Urinary bladder (tissue), 4 donors: Measurements from ENCODE around the gene ANKRD13A. TPM values are rescaled to one million over a fixed set of nuclear protein-coding genes. Genes with fewer than 3 reads are reported as not detected.
"Not testable (repeated sequence)": the region's sequence is repeated elsewhere in the genome, so short reads cannot be mapped to it uniquely, and the experiment has no call there.

Experiments
- DNase-seq: peaks from one replicate; pipeline ENCODE4 v3.0.0-alpha.2; 2015; ENCODE audit errors: extremely low spot score
- H3K27ac ChIP-seq: one replicate; pipeline ENCODE4 v1.5.1; 2013; ENCODE audit warnings: low read depth, mild to moderate bottlenecking, moderate library complexity
- H3K36me3 ChIP-seq: one replicate; pipeline ENCODE4 v1.6.1; 2013; ENCODE audit warnings: mild to moderate bottlenecking, moderate library complexity; ENCODE audit not compliant: insufficient read depth
- H3K4me1 ChIP-seq: one replicate; pipeline ENCODE4 v1.6.1; 2013; ENCODE audit warnings: mild to moderate bottlenecking, moderate library complexity; ENCODE audit not compliant: insufficient read depth
- H3K4me3 ChIP-seq: one replicate; pipeline ENCODE4 v1.5.1; 2013; ENCODE audit warnings: low read depth, low read length
- WGBS: extraction: QIAGEN DNeasy Blood & Tissue Kit; methylation state at CpG from one replicate; pipeline ENCODE4 v1.1.7; 2013; 5-methylcytosine and 5-hydroxymethylcytosine counted together
- polyA plus RNA-seq: library from polyadenylated mRNA; stranded (reverse); fragments of 200-250 nt; gene quantifications from one replicate; pipeline ENCODE4 v1.2.3, GENCODE V29; 2013
- total RNA-seq: library from RNA; depleted of rRNA; stranded (reverse); fragments of >200 nt; gene quantifications from one replicate; pipeline ENCODE4 v1.2.3, GENCODE V29; 2014
- donor health status: healthy with polysubstance abuse.
- donor health status: healthy.

The ANKRD13A gene
- total and polyA plus RNA-seq, 2 donors: 40.4 to 63.4 TPM

DNA sequence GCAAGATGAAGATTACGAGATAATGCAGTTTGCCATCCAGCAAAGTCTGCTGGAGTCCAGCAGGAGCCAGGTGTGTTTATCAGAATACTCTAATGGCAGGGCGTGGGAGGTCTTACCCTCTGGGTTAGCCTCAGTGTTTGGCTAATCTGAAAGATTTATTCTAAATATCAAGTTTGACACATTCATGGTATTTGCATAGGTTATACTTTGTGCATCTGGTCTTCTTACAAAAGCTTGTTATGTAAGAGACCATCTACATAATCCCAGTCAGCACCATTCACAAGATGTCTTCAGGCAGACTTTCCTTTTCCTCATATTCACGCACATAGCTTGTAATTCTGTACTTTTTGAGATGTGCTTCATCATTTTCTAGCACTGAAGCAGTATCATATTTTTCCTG is 34.7 kb downstream of the ANKRD13A start:
- H3K4me3 ChIP-seq: no peak overlapping the region
- H3K27ac ChIP-seq: no peak overlapping the region
- 94% methylated on average over 3 of the region's 3 CpGs for WGBS
- no peaks in the 10 kb centered on the region for H3K36me3 ChIP-seq
- DNase-seq: no peak
- no peaks in the 10 kb centered on the region for H3K4me1 ChIP-seq

DNA sequence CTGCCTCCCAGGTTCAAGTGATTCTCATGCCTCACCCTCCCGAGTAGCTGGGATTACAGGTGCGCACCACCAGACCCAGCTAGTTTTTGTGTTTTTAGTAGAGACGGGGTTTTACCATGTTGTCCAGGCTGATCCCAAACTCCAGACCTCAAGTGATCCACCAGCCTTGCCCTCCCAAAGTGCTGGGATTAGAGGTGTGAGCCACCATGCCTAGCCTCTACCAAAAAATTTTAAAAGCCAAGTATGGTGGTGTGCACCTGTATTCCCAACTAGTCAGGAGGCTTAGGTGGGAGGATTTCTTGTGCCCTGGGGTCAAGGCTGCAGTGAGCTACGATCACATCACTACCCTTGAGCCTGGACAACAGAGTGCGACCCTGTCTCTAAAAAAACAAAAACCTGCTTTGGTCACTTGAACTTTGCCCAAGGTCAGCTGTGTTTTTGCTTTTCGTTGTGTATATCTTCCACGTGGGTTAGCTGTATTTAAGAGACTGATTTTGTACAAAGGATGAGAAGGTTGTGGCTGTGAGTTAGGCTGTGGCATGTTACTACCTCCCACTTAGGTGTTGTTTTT is 36.4 kb downstream of the ANKRD13A start:
- H3K27ac ChIP-seq: no peak overlapping the region
- WGBS: 92% methylated on average over 7 of the region's 7 CpGs
- H3K4me1 ChIP-seq: no peaks in the 10 kb centered on the region
- no peaks in the 10 kb centered on the region for H3K36me3 ChIP-seq
- H3K4me3 ChIP-seq: no peak overlapping the region
- DNase-seq: no peak

DNA sequence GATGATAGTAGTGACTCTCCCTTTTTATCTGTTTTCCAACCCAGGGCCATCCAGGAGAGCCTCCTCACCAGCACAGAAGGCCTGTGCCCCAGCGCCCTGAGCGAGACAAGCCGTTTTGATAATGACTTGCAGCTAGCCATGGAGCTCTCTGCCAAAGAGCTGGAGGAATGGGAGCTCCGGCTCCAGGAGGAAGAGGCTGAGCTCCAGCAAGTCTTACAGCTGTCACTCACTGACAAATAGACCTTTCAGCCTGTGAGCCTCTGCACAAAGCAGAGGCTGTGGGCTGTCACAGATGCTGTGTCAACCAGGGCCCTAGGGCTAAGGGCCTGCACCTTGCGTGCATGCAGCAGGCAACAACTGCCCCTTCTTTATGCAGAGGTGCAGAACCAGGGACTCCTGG is 38.1 kb downstream of the ANKRD13A start:
- Histone ChIP-seq H3K4me3 (no peak overlapping the region), H3K27ac (no peak overlapping the region), H3K36me3 (peaks cover 2% of the 10 kb centered on the region), H3K4me1 (no peaks in the 10 kb centered on the region)
- DNase-seq: no peak
- 87% methylated on average over 5 of the region's 5 CpGs for WGBS

DNA sequence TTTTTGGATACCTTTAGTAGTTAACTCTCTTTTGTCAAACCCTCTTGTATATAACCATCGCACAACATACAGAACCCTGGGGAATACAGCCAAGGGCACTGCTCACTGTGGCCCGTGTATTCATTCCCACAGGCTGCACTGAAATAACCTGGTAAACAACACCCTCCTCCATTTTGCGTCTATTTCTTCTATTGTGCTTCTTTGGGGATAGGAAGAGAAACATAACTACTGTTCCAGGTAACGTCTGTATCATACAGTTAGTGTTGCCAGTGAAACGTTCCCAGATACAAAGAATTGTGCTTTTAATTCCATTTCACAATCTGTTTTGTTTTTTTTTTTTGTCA is 39.5 kb downstream of the ANKRD13A start:
- DNase-seq: no peak
- Histone ChIP-seq H3K36me3 (peaks cover 2% of the 10 kb centered on the region), H3K27ac (no peak overlapping the region), H3K4me1 (no peaks in the 10 kb centered on the region), H3K4me3 (no peak overlapping the region)
- 47% methylated on average over 5 of the region's 5 CpGs for WGBS

DNA sequence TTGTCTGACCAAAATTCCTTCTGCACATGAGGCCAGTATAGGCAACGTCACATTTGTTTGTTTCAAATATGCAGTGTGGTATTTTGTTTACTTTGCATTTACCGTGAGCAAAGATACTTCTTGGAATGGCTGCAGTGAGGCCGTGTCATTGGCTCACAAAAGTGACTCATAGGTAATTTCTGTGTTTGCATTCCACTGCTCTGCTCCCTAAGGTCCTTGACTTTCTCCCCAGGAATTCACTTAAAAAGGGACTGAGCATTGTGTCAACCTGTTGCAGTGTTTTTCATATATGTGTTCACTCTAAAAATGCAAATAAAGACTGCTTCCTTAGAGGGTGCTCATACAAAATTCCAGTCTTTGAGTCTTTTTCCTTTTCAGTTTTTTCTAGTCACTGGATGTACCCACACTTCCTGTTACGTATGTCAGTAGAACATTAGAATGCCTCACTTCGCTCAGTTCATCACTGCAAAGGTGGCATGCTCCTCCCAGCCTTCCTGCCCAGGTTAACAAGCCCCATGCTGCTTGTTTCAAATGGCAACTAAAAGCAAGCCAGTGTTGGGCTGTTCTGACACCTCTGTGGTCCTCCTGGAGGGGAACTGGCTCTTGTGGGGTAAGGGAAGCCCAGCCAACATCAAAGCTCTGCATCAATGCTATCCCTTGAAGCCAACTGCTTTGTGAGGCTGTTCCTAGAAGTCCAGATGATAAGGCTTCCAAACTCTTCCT is 40.0 kb downstream of the ANKRD13A start:
- H3K4me3 ChIP-seq: no peak overlapping the region
- peak overlapping the region; percentile 46 for H3K27ac ChIP-seq
- H3K4me1 ChIP-seq: no peaks in the 10 kb centered on the region
- WGBS: 44% methylated on average over 5 of the region's 5 CpGs
- peak; percentile 43 for DNase-seq
- H3K36me3 ChIP-seq: peaks cover 4% of the 10 kb centered on the region

DNA sequence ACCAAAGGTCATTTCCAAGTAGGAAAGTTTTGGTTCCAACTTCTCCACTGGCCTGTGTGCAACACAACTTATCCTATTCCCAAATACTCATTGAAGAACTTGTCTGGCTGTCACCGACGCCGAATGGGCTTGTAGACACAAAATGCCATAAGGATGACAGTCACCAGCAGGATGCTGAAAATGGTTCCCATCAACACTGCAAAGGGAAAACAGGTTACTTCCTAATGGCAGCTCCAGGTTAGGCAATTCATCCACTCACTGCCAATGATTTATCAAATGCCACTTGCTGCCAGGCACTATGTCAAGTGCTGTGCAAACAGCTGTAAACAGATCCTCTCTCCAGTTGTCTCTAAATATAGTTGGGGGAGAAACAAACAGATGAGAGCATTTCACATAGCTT is 43.0 kb downstream of the ANKRD13A start:
- WGBS: 93% methylated on average over 3 of the region's 3 CpGs
- no peak overlapping the region for H3K4me3 ChIP-seq
- H3K36me3 ChIP-seq: peaks cover 4% of the 10 kb centered on the region
- no peak for DNase-seq
- H3K27ac ChIP-seq: no peak overlapping the region
- H3K4me1 ChIP-seq: no peaks in the 10 kb centered on the region

DNA sequence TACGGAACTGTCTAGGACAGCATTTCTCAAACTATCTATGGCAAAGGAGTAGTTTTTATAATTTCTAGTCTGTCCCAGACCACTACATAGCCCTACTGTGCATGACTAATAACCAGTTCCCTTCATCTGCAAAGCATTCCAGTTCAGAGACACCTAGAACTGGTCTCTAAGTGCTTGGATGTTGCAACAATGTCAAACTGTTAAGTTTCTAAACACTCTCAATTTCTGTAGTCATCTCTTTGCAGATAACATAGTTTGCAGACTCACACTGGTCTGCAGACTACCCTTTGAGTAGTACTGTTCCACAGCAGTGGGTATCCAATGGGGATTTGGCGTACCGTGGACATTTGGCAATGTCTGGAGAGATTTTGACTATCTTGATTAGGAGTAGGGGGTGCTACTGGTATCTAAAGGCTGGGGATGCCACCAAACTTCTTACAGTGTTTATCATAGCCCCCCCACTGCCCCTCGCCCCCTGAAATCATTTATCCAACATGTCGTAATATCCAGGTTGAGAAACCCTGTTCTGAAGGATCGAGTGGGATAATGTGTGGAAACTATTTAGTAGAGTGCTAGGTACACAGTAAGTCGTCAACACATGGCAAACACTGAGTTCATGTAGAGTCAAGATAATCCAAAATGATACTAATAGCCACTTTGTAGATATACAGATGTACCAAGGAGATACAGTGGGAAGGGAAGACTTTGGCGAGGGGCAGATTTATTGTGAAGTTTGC is 47.4 kb downstream of the ANKRD13A start:
- WGBS: 90% methylated on average over 8 of the region's 8 CpGs
- no peak for DNase-seq
- no peak overlapping the region for H3K4me3 ChIP-seq
- no peak overlapping the region for H3K27ac ChIP-seq
- peaks cover 3% of the 10 kb centered on the region for H3K36me3 ChIP-seq
- no peaks in the 10 kb centered on the region for H3K4me1 ChIP-seq

DNA sequence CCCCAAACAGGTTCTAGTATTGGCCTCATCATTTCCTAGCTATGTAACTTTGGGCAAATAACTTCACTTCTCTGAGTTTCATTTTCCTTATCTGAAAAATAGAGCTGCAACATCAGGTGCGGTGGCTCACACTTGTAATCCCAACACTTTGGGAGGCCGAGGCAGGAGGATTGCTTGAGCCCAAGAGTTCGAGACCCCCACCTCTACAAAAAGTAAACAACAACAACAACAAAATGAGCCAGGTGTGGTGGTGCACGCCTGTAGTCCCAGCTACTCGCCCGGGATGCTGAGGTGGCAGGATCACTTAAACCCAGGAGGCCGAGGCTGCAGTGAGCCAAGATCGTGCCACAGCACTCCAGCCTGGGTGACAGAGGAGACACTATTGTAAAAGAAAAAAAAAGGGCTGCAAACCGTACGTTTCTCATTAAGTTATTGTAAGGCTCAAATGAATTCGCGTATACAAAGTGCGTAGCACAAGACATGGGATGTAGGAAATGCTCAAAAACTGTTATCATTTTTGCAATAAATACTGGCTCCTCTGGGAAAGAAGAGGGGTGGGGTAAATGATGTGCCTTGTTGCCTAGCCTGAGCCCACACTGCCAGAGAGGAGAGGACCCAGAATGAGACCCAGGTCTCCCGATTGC is 48.2 kb downstream of the ANKRD13A start:
- H3K4me3 ChIP-seq: peak overlapping the region; percentile 89
- DNase-seq: no peak
- 71% methylated on average over 14 of the region's 14 CpGs for WGBS
- no peak overlapping the region for H3K27ac ChIP-seq
- H3K4me1 ChIP-seq: no peaks in the 10 kb centered on the region
- H3K36me3 ChIP-seq: peaks cover 2% of the 10 kb centered on the region

DNA sequence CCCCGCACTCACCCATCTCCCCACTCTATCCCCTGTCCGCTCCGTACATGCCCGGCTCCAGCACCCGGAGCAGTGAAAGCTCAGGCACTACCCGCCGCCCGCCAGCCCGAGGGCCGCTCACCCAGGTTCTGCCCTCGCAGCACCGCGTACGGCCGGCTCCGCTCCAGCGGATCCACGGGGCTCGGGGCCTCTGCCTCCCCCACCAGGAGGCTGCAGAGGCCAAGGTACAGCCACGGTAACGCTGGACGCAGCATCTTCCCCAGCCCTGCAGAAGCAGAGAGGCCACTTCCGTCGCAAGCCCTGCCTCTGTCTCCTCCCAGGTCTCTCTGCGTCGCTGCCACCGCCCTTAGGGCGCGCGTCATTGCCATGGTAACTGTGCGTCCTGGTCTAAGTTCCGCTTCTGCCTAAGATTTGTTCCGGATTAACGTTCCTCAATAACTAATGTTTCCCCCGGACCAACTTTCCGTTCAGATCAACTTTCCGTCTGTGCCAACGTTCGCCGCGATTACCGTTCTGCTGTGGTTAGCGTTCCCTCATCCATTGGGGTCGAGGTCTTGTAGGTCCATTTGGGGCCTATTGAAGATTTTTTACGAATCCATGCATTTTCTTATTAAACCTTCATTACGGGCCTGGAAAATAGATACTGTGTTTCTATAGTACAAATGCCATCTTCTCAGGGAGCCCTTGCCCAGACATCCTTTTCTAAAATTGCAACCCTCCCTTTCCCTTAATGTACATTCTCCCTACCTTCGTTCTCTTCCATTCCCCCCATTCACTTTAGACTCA is 49.2 kb downstream of the ANKRD13A start, which contains the start of gene C12orf76:
Gene C12orf76 (minus strand): TSS at position 281 of the 786 bp plus-strand sequence. CDS start 27 bp downstream, at position 254.
- Histone ChIP-seq H3K4me3 (peak within 1 kb of the TSS; percentile 89), H3K36me3 (peaks cover 2% of the 10 kb centered on the region), H3K4me1 (no peaks in the 10 kb centered on the region), H3K27ac (peak within 1 kb of the TSS; percentile 27)
- WGBS: 2% methylated on average over 47 of the region's 47 CpGs
- peak; percentile 96 for DNase-seq

DNA sequence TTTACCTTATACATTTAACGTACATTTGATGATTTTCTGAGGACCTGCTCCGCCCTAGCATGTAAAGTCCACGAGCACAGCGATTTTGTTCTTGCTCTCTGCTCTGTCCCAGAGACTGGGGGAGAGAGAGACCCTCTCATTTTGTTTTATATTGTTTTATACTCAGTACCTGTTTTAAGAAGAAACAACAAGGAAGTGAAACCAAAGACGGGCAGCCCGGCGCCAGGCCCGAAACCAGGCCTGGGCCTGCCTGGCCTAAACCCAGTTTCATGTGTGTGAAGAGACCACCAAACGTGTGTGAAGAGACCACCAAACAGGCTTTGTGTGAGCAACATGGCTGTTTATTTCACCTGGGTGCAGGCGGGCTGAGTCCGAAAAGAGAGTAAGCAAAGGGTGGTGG is 49.8 kb downstream of the ANKRD13A start:
- WGBS: 87% methylated on average over 11 of the region's 11 CpGs
- peak overlapping the region; percentile 89 for H3K4me3 ChIP-seq
- not testable (repeated sequence) for H3K27ac ChIP-seq

DNA sequence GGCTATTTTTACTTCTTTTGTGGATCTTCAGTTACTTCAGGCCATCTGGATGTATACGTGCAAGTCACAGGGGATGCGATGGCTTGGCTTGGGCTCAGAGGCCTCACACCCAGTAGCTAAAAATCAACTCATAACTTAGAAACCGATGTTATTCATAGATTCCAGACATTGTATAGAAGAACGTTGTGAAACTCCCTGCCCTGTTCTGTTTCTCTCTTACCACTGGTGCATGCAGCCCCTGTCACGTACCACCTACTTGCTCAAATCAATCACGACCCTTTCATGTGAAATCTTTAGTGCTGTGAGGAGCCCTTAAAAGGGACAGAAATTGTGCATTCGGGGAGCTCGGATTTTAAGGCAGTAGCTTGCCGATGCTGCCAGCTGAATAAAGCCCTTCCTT is 50.4 kb downstream of the ANKRD13A start:
- H3K4me3 ChIP-seq, H3K27ac ChIP-seq, H3K4me1 ChIP-seq, DNase-seq, H3K36me3 ChIP-seq: not testable (repeated sequence)
- 91% methylated on average over 9 of the region's 9 CpGs for WGBS

More for the DNA sequence above, 49.8 kb downstream of the ANKRD13A start:
- H3K36me3 ChIP-seq, DNase-seq, H3K4me1 ChIP-seq: not testable (repeated sequence)

DNA sequence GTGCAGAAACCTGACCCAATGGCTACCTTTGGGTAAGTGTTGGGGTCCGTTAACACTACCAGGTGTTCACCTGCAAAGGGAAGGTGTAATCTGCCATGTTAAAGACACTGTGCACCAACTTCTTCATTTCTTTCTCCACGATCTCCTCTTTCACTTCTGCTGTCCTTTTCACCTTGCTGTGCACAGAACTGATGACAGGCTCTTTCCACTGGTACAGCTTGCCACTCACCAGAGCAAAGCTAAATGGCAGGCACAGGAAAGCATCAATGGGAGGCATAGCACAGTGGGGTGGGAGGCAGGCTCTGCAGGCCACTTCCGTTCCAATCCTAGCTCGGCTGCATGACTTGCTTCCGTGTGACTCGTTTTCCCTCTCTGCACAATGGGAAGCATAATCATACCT is 51.7 kb downstream of the ANKRD13A start:
- Histone ChIP-seq H3K4me1 (no peaks in the 10 kb centered on the region), H3K4me3 (no peak overlapping the region), H3K27ac (no peak overlapping the region), H3K36me3 (no peaks in the 10 kb centered on the region)
- 90% methylated on average over 6 of the region's 6 CpGs for WGBS
- no peak for DNase-seq
